ENCODE data around the gene TGFBI.

DNA sequence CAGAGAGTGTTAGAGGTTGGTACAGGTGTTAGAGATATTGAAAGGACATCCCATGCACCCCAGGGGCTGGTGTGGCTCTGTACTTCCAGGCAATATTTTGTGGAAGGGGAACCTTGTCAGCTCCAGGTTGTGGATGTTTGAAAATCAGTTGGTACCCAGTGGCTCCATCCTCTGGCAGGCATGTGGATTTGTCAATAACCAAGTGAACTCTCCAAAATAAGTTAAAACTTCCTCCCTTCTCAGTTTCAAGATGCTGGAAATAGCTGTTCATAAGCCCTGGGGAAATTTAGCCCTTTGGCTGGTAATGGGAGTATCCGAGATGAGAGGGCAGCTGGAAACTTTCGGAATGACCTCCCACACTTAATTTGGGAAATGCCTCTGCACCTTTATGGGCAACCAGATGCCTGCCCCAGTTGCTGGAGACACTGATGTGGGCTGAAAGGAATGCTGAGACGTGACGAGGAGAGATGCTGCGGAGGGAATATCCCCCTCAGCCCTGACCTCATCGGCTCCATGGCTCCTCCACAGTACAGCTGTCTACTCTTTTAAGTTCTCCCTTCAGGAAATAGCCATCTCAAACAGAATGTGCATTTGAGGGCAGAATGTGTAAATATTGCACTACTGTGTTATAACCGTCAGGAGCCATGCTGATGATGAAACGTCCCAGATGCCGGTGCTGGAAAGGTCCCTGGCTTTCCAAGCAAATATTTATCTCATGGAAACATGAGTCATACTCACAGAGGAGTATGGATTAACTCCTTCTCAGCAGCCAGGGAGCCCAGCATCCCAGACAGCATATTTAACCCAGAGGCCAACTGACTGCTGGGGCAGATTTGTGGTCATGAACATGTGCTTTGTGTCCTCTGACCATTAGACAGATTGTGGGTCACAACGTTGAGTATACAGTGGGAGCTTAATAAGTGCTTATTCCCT lies 29.5 kb downstream of the TGFBI start:
- TF ChIP-seq, protein P1, sequence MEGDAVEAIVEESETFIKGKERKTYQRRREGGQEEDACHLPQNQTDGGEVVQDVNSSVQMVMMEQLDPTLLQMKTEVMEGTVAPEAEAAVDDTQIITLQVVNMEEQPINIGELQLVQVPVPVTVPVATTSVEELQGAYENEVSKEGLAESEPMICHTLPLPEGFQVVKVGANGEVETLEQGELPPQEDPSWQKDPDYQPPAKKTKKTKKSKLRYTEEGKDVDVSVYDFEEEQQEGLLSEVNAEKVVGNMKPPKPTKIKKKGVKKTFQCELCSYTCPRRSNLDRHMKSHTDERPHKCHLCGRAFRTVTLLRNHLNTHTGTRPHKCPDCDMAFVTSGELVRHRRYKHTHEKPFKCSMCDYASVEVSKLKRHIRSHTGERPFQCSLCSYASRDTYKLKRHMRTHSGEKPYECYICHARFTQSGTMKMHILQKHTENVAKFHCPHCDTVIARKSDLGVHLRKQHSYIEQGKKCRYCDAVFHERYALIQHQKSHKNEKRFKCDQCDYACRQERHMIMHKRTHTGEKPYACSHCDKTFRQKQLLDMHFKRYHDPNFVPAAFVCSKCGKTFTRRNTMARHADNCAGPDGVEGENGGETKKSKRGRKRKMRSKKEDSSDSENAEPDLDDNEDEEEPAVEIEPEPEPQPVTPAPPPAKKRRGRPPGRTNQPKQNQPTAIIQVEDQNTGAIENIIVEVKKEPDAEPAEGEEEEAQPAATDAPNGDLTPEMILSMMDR (IDR thresholded peaks at IDR 0.05; ENCODE audit: low read depth, low read length, poor library complexity, severe bottlenecking): no peak
- no peak for TF ChIP-seq EZH2phosphoT487 (IDR thresholded peaks at IDR 0.05; ENCODE audit: borderline replicate concordance, low read length)

Data from DOHH2 (cell line).